GM20000 (cell line): ENCODE data around the gene MAPK1IP1L.
"Not testable (repeated sequence)": the region's sequence is repeated elsewhere in the genome, so short reads cannot be mapped to it uniquely, and the experiment has no call there.

ENCODE experiments used
- DNase-seq: peaks from one replicate; pipeline ENCODE4 v3.0.0; 2012; ENCODE audit warnings: low spot score
- CTCF ChIP-seq: IDR thresholded peaks from 2 replicates; pipeline ENCODE4 v1.5.1; 2012; ENCODE audit warnings: mild to moderate bottlenecking, control low read depth; ENCODE audit errors: extremely low read depth, missing control alignments

Gene MAPK1IP1L

GRCh38 chr14:55057919-55058318 is 6.5 kb downstream of the MAPK1IP1L start:
- no peak for TF ChIP-seq CTCF
- DNase-seq, result no peak

GRCh38 chr14:55059333-55059732 is 7.9 kb downstream of the MAPK1IP1L start:
- TF ChIP-seq CTCF, result no peak
- no peak for DNase-seq

- TF ChIP-seq CTCF, result no peak
- no peak for DNase-seq
These were observed 11.3 kb downstream of the MAPK1IP1L start for GRCh38 chr14:55062517-55063351.

GRCh38 chr14:55064896-55065295 is 13.4 kb downstream of the MAPK1IP1L start:
- not testable (repeated sequence) for DNase-seq

GRCh38 chr14:55065411-55065810 is 14.0 kb downstream of the MAPK1IP1L start:
- TF ChIP-seq CTCF, result no peak
- DNase-seq, result no peak

GRCh38 chr14:55066223-55066622 is 14.8 kb downstream of the MAPK1IP1L start:
- DNase-seq, result no peak
- no peak for TF ChIP-seq CTCF

- TF ChIP-seq CTCF, result no peak
- no peak for DNase-seq
These were observed 19.5 kb downstream of the MAPK1IP1L start for GRCh38 chr14:55070981-55071411.
